Sigmoid colon (tissue), 7 donors: ENCODE measurements around the gene BPIFA2. TPM values are rescaled to one million over a fixed set of nuclear protein-coding genes. Genes with fewer than 3 reads are reported as not detected.
"Not testable (repeated sequence)": the region's sequence is repeated elsewhere in the genome, so short reads cannot be mapped to it uniquely, and the experiment has no call there.

Experiments used
- DNase-seq: peaks from one replicate; pipeline ENCODE4 v3.0.0-alpha.2; 2019
- H3K27ac ChIP-seq, 4 donors: fragments of 200-600 bp; sonication (generic); one replicate each; pipeline ENCODE4 v1.5.1; 2016 to 2019; ENCODE audit warnings: mild to moderate bottlenecking in 1 of 4
- H3K27me3 ChIP-seq, 3 donors: fragments of 200-600 bp; sonication (generic); one replicate each; pipeline ENCODE4 v1.5.1; 2019; ENCODE audit warnings: mild to moderate bottlenecking in 1 of 3
- H3K36me3 ChIP-seq, 4 donors: fragments of 200-600 bp; sonication (generic); one replicate each; pipeline ENCODE4 v1.5.1; 2016 to 2019
- H3K4me1 ChIP-seq, 4 donors: fragments of 200-600 bp; sonication (generic); one replicate each; pipeline ENCODE4 v1.5.1; 2017 to 2019
- H3K4me3 ChIP-seq, 4 donors: fragments of 200-600 bp; sonication (generic); one replicate each; pipeline ENCODE4 v1.5.1; 2017 to 2019; ENCODE audit warnings: mild to moderate bottlenecking in 2 of 4, moderate library complexity in 1 of 4
- H3K9me3 ChIP-seq, 4 donors: fragments of 200-600 bp in 3 of 4; sonication (generic) in 3 of 4; one replicate each; pipeline versions ENCODE4 v1.5.1 to v1.6.1; 2013 to 2019
- EP300 ChIP-seq, 4 donors: sonication (generic); formaldehyde crosslinking; IDR thresholded peaks; one replicate each; pipeline ENCODE4 v1.6.1; 2017; ENCODE audit warnings: antibody characterized with exemption in 4 of 4
- POLR2A ChIP-seq, 2 donors: fragments of 450-650 bp; IDR thresholded peaks; one replicate each; pipeline ENCODE4 v1.6.1; 2016; ENCODE audit warnings: antibody characterized with exemption in 2 of 2, mild to moderate bottlenecking in 2 of 2, moderate library complexity in 2 of 2
- POLR2AphosphoS5 ChIP-seq, 4 donors: sonication (generic); formaldehyde crosslinking; IDR thresholded peaks; one replicate each; pipeline ENCODE4 v1.6.1; 2017; ENCODE audit warnings: antibody characterized with exemption in 4 of 4
- WGBS, 2 donors: extraction: QIAGEN DNeasy Blood & Tissue Kit; methylation state at CpG; one replicate each; pipeline ENCODE4 v1.1.7; 2013; 5-methylcytosine and 5-hydroxymethylcytosine counted together
- intact Hi-C: fragments of 100-400 bp; cut with DNase I; formaldehyde crosslinking; loops from one replicate; pipeline ENCODE4 v1.15.1; 2023
- polyA plus RNA-seq, 3 donors: library from polyadenylated mRNA; stranded (reverse); fragments of 200-250 nt; gene quantifications; one replicate each; pipeline ENCODE4 v1.2.3, GENCODE V29; 2013
- total RNA-seq, 4 donors: library from RNA; depleted of rRNA; stranded (reverse); fragments of >200 nt; gene quantifications; one replicate each; pipeline ENCODE4 v1.1.0, GENCODE V29; 2016
- TF ChIP-seq, protein P1 (sequence below), 4 experiments: fragments of 450-650 bp in 3 of 4; fragments of 200-600 bp in 1 of 4; IDR thresholded peaks; one replicate each; pipeline ENCODE4 v1.5.1; 2016 to 2019; ENCODE audit warnings: antibody characterized with exemption in 4 of 4, mild to moderate bottlenecking in 3 of 4, moderate library complexity in 2 of 4
- donor health status: healthy with polysubstance abuse.
- donor health status: Bipolar disorder and iron deficiency.
- donor health status: healthy.

BPIFA2 gene
- total and polyA plus RNA-seq, 7 donors: 0.09 TPM; not detected in 6

- no peaks in the 10 kb centered on the region for H3K4me1 ChIP-seq
- H3K4me3 ChIP-seq: no peak overlapping the region
- no peaks in the 10 kb centered on the region for H3K36me3 ChIP-seq
- intact Hi-C loops: no loop called here
- 21 to 69% methylated on average over 6 of the region's 6 CpGs for WGBS, 2 donors
- H3K27me3 ChIP-seq: no peaks in the 10 kb centered on the region
- DNase-seq: no peak
- TF ChIP-seq EP300 (IDR thresholded peaks at IDR 0.05) (no peak), POLR2AphosphoS5 (IDR thresholded peaks at IDR 0.05) (no peak), POLR2A (IDR thresholded peaks at IDR 0.05) (no peak)
- TF ChIP-seq, protein P1, sequence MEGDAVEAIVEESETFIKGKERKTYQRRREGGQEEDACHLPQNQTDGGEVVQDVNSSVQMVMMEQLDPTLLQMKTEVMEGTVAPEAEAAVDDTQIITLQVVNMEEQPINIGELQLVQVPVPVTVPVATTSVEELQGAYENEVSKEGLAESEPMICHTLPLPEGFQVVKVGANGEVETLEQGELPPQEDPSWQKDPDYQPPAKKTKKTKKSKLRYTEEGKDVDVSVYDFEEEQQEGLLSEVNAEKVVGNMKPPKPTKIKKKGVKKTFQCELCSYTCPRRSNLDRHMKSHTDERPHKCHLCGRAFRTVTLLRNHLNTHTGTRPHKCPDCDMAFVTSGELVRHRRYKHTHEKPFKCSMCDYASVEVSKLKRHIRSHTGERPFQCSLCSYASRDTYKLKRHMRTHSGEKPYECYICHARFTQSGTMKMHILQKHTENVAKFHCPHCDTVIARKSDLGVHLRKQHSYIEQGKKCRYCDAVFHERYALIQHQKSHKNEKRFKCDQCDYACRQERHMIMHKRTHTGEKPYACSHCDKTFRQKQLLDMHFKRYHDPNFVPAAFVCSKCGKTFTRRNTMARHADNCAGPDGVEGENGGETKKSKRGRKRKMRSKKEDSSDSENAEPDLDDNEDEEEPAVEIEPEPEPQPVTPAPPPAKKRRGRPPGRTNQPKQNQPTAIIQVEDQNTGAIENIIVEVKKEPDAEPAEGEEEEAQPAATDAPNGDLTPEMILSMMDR (IDR thresholded peaks at IDR 0.05): no peak
- H3K27ac ChIP-seq: no peak overlapping the region
- H3K9me3 ChIP-seq: no peaks in the 10 kb centered on the region
Observed at GRCh38 chr20:33178726-33179125, 10.8 kb downstream of the BPIFA2 start.

DNA sequence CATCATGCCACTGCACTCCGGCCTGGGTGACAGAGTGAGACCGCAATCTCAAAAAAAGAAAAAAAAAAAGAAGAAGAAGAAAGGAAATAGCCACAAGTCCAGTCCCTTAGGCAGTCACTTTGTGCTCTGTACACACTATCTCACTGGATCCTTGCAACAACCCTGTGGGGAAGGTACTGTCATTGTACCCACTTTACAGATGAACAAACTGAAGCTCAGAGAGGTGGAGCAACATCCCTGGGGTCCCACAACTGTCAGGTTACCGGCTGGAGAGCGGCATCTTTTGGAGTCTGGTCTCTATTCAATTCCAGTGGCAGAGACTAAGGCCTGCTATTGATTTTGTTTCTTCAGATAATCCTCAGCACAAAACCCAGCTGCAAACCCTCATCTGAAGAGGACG lies 12.2 kb downstream of the BPIFA2 start:
- whole genome bisulfite sequencing, 2 donors: 90 to 95% methylated on average over 5 of the region's 5 CpGs
- no peak for TF ChIP-seq POLR2AphosphoS5 (IDR thresholded peaks at IDR 0.05)
- no peak for TF ChIP-seq POLR2A (IDR thresholded peaks at IDR 0.05)
- no peak for TF ChIP-seq EP300 (IDR thresholded peaks at IDR 0.05)
- TF ChIP-seq, protein P1 (IDR thresholded peaks at IDR 0.05): no peak
- Histone ChIP-seq H3K9me3 (no peaks in the 10 kb centered on the region), H3K4me3 (no peak overlapping the region), H3K36me3 (no peaks in the 10 kb centered on the region), H3K27me3 (no peaks in the 10 kb centered on the region), H3K27ac (no peak overlapping the region), H3K4me1 (no peaks in the 10 kb centered on the region)
- intact Hi-C loops: no loop called here
- DNase-seq: no peak

- intact Hi-C loops: no loop called here
- Histone ChIP-seq H3K4me1 (no peaks in the 10 kb centered on the region), H3K36me3 (no peaks in the 10 kb centered on the region), H3K27me3 (no peaks in the 10 kb centered on the region), H3K9me3 (no peaks in the 10 kb centered on the region), H3K4me3 (no peak overlapping the region), H3K27ac (no peak overlapping the region)
- 26 to 51% methylated on average over 1 of the region's 1 CpG for WGBS, 2 donors
- DNase-seq: no peak
- TF ChIP-seq EP300 (IDR thresholded peaks at IDR 0.05) (no peak), POLR2A (IDR thresholded peaks at IDR 0.05) (no peak), POLR2AphosphoS5 (IDR thresholded peaks at IDR 0.05) (no peak)
- TF ChIP-seq, protein P1 (IDR thresholded peaks at IDR 0.05): no peak
Observed at GRCh38 chr20:33181482-33182093, 13.6 kb downstream of the BPIFA2 start.

GRCh38 chr20:33183312-33183711 lies 15.4 kb downstream of the BPIFA2 start:
- Histone ChIP-seq H3K36me3 (no peaks in the 10 kb centered on the region), H3K27me3 (no peaks in the 10 kb centered on the region), H3K27ac (no peak overlapping the region), H3K9me3 (no peaks in the 10 kb centered on the region), H3K4me1 (no peaks in the 10 kb centered on the region), H3K4me3 (no peak overlapping the region)
- intact Hi-C loops: no loop called here
- TF ChIP-seq, protein P1 (IDR thresholded peaks at IDR 0.05): no peak
- TF ChIP-seq POLR2AphosphoS5 (IDR thresholded peaks at IDR 0.05): no peak
- no peak for TF ChIP-seq POLR2A (IDR thresholded peaks at IDR 0.05)
- TF ChIP-seq EP300 (IDR thresholded peaks at IDR 0.05): no peak
- 68 to 86% methylated on average over 2 of the region's 2 CpGs for WGBS, 2 donors
- DNase-seq: no peak

DNA sequence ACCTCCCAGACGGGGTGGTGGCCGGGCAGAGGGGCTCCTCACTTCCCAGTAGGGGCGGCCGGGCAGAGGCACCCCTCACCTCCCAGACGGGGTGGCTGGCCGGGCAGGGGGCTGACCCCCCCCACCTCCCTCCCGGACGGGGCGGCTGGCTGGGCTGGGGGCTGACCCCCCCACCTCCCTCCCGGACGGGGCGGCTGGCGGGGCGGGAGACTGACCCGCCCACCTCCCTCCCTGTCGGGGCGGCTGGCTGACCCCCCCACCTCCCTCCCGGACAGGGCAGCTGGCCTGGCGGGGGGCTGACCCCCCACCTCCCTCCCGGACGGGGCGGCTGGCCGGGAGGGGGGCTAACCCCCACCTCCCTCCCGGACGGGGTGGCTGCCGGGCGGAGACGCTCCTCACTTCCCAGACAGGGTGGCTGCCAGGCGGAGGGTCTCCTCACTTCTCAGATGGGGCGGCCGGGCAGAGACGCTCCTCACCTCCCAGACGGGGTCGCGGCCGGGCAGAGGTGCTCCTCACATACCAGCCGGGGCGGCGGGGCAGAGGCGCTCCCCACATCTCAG lies 17.2 kb downstream of the BPIFA2 start:
- H3K27ac ChIP-seq, H3K36me3 ChIP-seq, intact Hi-C loops, H3K27me3 ChIP-seq, DNase-seq, H3K4me3 ChIP-seq, H3K4me1 ChIP-seq, H3K9me3 ChIP-seq: not testable (repeated sequence)
- 90 to 95% methylated on average over 40 of the region's 40 CpGs for WGBS, 2 donors
